ENCODE results near the gene FAM177A1.

DNA sequence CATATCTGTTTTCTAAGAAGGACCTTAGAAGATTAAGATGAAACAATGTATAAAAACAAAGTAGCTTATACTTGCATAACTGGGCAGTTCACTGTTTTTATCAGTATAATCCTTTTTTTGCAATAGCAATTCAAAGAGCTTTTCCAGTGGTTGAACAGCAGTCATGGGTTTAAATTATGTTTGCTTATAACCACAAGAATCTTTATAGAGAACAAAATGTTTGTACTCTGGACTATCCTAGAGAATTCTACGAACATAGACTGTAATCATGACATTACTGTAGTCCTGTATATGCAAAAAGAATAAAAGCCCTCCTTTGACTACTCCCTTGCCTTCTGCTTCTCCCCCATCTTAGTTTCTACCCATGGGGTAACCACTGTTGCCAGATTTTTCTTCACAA, 5.7 kb downstream of the FAM177A1 start:
- TF ChIP-seq, protein P1, sequence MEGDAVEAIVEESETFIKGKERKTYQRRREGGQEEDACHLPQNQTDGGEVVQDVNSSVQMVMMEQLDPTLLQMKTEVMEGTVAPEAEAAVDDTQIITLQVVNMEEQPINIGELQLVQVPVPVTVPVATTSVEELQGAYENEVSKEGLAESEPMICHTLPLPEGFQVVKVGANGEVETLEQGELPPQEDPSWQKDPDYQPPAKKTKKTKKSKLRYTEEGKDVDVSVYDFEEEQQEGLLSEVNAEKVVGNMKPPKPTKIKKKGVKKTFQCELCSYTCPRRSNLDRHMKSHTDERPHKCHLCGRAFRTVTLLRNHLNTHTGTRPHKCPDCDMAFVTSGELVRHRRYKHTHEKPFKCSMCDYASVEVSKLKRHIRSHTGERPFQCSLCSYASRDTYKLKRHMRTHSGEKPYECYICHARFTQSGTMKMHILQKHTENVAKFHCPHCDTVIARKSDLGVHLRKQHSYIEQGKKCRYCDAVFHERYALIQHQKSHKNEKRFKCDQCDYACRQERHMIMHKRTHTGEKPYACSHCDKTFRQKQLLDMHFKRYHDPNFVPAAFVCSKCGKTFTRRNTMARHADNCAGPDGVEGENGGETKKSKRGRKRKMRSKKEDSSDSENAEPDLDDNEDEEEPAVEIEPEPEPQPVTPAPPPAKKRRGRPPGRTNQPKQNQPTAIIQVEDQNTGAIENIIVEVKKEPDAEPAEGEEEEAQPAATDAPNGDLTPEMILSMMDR (IDR thresholded peaks at IDR 0.05) = no peak
- no peak for TF ChIP-seq POLR2A (IDR thresholded peaks at IDR 0.05)
